Brain microvascular endothelial cell (primary cell): ENCODE measurements around the gene WWC2.

Experiments used
- DNase-seq: peaks from one replicate; pipeline ENCODE4 v3.0.0-alpha.2; 2020
- H3K27ac ChIP-seq: fragments of 250-450 bp; sonication (Bioruptor Pico); 2 replicates; pipeline ENCODE4 v1.5.1; 2020; ENCODE audit warnings: mild to moderate bottlenecking, moderate library complexity
- H3K27me3 ChIP-seq: fragments of 250-450 bp; sonication (Bioruptor Pico); replicated peaks from 2 replicates; pipeline ENCODE4 v1.5.1; 2020; ENCODE audit warnings: mild to moderate bottlenecking
- H3K36me3 ChIP-seq: fragments of 250-450 bp; sonication (Bioruptor Pico); replicated peaks from 2 replicates; pipeline ENCODE4 v1.5.1; 2020; ENCODE audit warnings: mild to moderate bottlenecking
- H3K4me3 ChIP-seq: 2 replicates; pipeline ENCODE4 v1.5.1; 2011; ENCODE audit warnings: low read depth, mild to moderate bottlenecking, control low read depth, low read length, moderate library complexity
- in situ Hi-C: cut with HindIII; loops from 2 replicates; pipeline ENCODE4 v1.10.0; 2017; ENCODE audit warnings: low sequenced_read_pairs, low pct_ligation_motif_present
- TF ChIP-seq, protein P1 (sequence below): IDR thresholded peaks from 2 replicates; pipeline ENCODE4 v1.5.1; 2011; ENCODE audit warnings: low read depth, mild to moderate bottlenecking, moderate library complexity, low read length, control low read depth, inconsistent platforms; ENCODE audit errors: missing control alignments

The WWC2 gene

GRCh38 chr4:183369073-183369472 lies 270.0 kb downstream of the WWC2 start:
- Histone ChIP-seq H3K27ac (no peak overlapping the region), H3K36me3 (no peaks in the 10 kb centered on the region), H3K27me3 (no peaks in the 10 kb centered on the region), H3K4me3 (no peak overlapping the region)
- in situ Hi-C loops: no loop called here
- TF ChIP-seq, protein P1, sequence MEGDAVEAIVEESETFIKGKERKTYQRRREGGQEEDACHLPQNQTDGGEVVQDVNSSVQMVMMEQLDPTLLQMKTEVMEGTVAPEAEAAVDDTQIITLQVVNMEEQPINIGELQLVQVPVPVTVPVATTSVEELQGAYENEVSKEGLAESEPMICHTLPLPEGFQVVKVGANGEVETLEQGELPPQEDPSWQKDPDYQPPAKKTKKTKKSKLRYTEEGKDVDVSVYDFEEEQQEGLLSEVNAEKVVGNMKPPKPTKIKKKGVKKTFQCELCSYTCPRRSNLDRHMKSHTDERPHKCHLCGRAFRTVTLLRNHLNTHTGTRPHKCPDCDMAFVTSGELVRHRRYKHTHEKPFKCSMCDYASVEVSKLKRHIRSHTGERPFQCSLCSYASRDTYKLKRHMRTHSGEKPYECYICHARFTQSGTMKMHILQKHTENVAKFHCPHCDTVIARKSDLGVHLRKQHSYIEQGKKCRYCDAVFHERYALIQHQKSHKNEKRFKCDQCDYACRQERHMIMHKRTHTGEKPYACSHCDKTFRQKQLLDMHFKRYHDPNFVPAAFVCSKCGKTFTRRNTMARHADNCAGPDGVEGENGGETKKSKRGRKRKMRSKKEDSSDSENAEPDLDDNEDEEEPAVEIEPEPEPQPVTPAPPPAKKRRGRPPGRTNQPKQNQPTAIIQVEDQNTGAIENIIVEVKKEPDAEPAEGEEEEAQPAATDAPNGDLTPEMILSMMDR: no peak
- DNase-seq: no peak
